Measurements from ENCODE around the gene FOXJ1. TPM values are rescaled to one million over a fixed set of nuclear protein-coding genes. Genes with fewer than 3 reads are reported as not detected.
A peak's percentile ranks its signal among the peaks of the same experiment; 100 is the strongest.

FOXJ1 gene
- total and polyA plus RNA-seq, 2 experiments from 2014 or later = 0.12 to 0.18 TPM

GRCh38 chr17:76123191-76123499 is 17.9 kb downstream of the FOXJ1 start:
- no peak for TF ChIP-seq CTCF (IDR thresholded peaks at IDR 0.05; ENCODE audit: low read depth, low read length)
- H3K36me3 ChIP-seq = no peaks in the 10 kb centered on the region
- H3K4me1 ChIP-seq (ENCODE audit: low read depth) = no peaks in the 10 kb centered on the region
- H3K4me3 ChIP-seq = no peak overlapping the region
- peaks cover 4% of the 10 kb centered on the region for H3K27me3 ChIP-seq
- H3K9me3 ChIP-seq (ENCODE audit: low read depth) = no peaks in the 10 kb centered on the region
- no peak for DNase-seq (ENCODE audit: low read depth in 1 of 2, low spot score in 1 of 2)
- H3K27ac ChIP-seq = no peak overlapping the region

GRCh38 chr17:76122431-76123190 is 18.4 kb downstream of the FOXJ1 start:
- no peak for DNase-seq (ENCODE audit: low read depth in 1 of 2, low spot score in 1 of 2)
- no peaks in the 10 kb centered on the region for H3K36me3 ChIP-seq
- H3K9me3 ChIP-seq (ENCODE audit: low read depth) = no peaks in the 10 kb centered on the region
- H3K27ac ChIP-seq = no peak overlapping the region
- no peaks in the 10 kb centered on the region for H3K4me1 ChIP-seq (ENCODE audit: low read depth)
- H3K4me3 ChIP-seq = no peak overlapping the region
- no peak for TF ChIP-seq CTCF (IDR thresholded peaks at IDR 0.05; ENCODE audit: low read depth, low read length)
- no peaks in the 10 kb centered on the region for H3K27me3 ChIP-seq

GRCh38 chr17:76121932-76122430 is 19.1 kb downstream of the FOXJ1 start:
- Histone ChIP-seq H3K4me3 (no peak overlapping the region), H3K27ac (no peak overlapping the region), H3K4me1 (ENCODE audit: low read depth) (no peaks in the 10 kb centered on the region), H3K9me3 (ENCODE audit: low read depth) (no peaks in the 10 kb centered on the region), H3K27me3 (no peaks in the 10 kb centered on the region), H3K36me3 (no peaks in the 10 kb centered on the region)
- TF ChIP-seq CTCF (IDR thresholded peaks at IDR 0.05; ENCODE audit: low read depth, low read length) = no peak
- DNase-seq (ENCODE audit: low read depth in 1 of 2, low spot score in 1 of 2) = peak in 1 of 2 donors; percentile 46

DNA sequence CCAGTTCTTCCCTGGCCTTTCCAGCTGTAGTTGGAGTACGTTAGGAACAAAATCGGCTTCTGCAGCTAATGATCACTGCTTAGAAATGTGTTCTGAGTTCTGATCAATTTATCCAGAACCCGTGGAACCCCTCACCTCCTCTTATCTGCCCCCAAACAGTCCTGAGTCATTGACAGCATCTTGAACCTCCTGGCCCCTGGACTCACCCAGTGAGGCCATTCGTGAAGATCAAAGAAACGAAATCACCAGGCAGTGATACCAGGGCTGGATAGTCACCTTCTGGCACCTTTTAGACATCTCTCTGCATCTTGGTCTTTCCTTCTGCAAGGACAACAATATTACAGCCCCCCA is 20.4 kb downstream of the FOXJ1 start:
- H3K4me3 ChIP-seq = no peak overlapping the region
- no peaks in the 10 kb centered on the region for H3K36me3 ChIP-seq
- no peaks in the 10 kb centered on the region for H3K9me3 ChIP-seq (ENCODE audit: low read depth)
- no peak for TF ChIP-seq CTCF (IDR thresholded peaks at IDR 0.05; ENCODE audit: low read depth, low read length)
- H3K4me1 ChIP-seq (ENCODE audit: low read depth) = no peaks in the 10 kb centered on the region
- no peak overlapping the region for H3K27ac ChIP-seq
- DNase-seq (ENCODE audit: low read depth in 1 of 2, low spot score in 1 of 2) = no peak
- H3K27me3 ChIP-seq = no peaks in the 10 kb centered on the region

DNA sequence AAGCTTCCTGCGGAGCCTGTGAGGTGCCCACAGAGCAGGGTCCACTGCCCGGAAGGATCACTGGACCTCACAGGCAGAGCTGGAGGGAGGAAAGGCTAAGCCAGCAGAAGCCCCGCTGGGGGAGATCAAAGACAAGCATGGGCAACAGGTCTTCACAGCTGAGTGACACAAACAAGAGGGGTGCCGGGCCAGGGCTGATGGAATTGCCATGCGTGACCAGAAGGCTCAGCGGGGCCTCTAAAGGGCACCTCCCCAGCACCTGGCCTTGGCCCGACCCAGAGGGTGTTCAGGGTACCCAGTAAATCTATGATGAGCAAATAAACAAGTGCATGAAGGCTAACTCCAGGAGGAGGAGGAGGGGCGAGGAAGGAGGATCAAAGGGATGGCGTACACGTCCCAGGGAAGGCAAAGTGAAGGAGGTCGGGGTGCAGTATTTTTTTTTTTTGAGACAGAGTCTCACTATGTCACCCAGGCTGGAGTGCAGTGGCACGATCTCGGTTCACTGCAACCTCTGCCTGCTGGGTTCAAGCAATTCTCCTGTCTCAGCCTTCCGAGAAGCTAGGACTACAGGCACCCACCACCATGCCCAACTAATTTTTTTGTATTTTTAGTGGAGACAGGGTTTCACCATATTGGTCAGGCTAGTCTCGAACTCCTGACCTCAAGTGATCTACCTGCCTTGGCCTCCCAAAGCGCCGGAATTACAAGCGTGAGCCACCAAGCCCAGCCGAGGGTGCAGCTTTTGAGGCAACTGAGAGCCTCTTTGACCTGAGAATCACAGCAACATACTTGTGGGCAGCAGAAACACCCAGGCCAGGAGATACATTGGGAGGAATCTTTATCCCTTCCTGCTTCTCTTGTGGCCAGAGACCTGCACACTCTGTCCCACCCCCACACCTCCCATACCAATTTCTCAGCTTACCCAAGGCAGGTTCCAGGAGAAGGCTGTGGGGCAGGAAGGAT is 21.4 kb downstream of the FOXJ1 start:
- no peak for TF ChIP-seq CTCF (IDR thresholded peaks at IDR 0.05; ENCODE audit: low read depth, low read length)
- no peaks in the 10 kb centered on the region for H3K27me3 ChIP-seq
- no peak for DNase-seq (ENCODE audit: low read depth in 1 of 2, low spot score in 1 of 2)
- no peaks in the 10 kb centered on the region for H3K4me1 ChIP-seq (ENCODE audit: low read depth)
- H3K36me3 ChIP-seq = no peaks in the 10 kb centered on the region
- no peaks in the 10 kb centered on the region for H3K9me3 ChIP-seq (ENCODE audit: low read depth)
- no peak overlapping the region for H3K27ac ChIP-seq
- no peak overlapping the region for H3K4me3 ChIP-seq

Data from cardiac muscle cell (in vitro differentiated cells and primary cell).